Ascending aorta (tissue), 2 donors: ENCODE measurements around the gene ENPP6. TPM values are rescaled to one million over a fixed set of nuclear protein-coding genes. Genes with fewer than 3 reads are reported as not detected.

Experiments
- DNase-seq, 2 donors: peaks; one replicate each; pipeline ENCODE4 v3.0.0-alpha.2; 2019; ENCODE audit warnings: low spot score in 2 of 2
- H3K27ac ChIP-seq, 2 donors: fragments of 200-600 bp; sonication (generic); one replicate each; pipeline ENCODE4 v1.5.1; 2016 to 2017; ENCODE audit warnings: mild to moderate bottlenecking in 1 of 2
- H3K27me3 ChIP-seq: fragments of 200-600 bp; sonication (generic); one replicate; pipeline ENCODE4 v1.5.1; 2017
- H3K36me3 ChIP-seq, 2 donors: fragments of 200-600 bp; sonication (generic); one replicate each; pipeline ENCODE4 v1.5.1; 2016
- H3K4me1 ChIP-seq, 2 donors: fragments of 200-600 bp; sonication (generic); one replicate each; pipeline ENCODE4 v1.5.1; 2016 to 2017; ENCODE audit warnings: mild to moderate bottlenecking in 1 of 2
- H3K4me3 ChIP-seq, 2 donors: fragments of 200-600 bp; sonication (generic); one replicate each; pipeline ENCODE4 v1.5.1; 2016 to 2017; ENCODE audit warnings: mild to moderate bottlenecking in 1 of 2
- H3K9me3 ChIP-seq, 2 donors: fragments of 200-600 bp; sonication (generic); one replicate each; pipeline ENCODE4 v1.5.1; 2016
- CTCF ChIP-seq, 3 experiments: fragments of 200-600 bp in 2 of 3; fragments of 450-650 bp in 1 of 3; sonication (generic) in 2 of 3; IDR thresholded peaks; one replicate each; pipeline ENCODE4 v1.5.1; 2016 to 2019; ENCODE audit warnings: antibody characterized with exemption in 3 of 3, mild to moderate bottlenecking in 1 of 3, moderate library complexity in 1 of 3
- intact Hi-C: fragments of 100-400 bp; cut with DNase I; formaldehyde crosslinking; loops from one replicate; pipeline ENCODE4 v1.15.1; 2023
- total RNA-seq: library from RNA; depleted of rRNA; stranded (reverse); fragments of >200 nt; gene quantifications from one replicate; pipeline ENCODE4 v1.1.0, GENCODE V29; 2016

ENPP6 gene
- total RNA-seq, 1 donor from 2014 or later = not detected

GRCh38 chr4:184067931-184068554 lies 149.6 kb downstream of the ENPP6 start:
- intact Hi-C loops = no loop called here
- peaks cover 0 to 10% of the 10 kb centered on the region in 2 donors for H3K9me3 ChIP-seq
- no peaks in the 10 kb centered on the region for H3K4me1 ChIP-seq
- H3K27me3 ChIP-seq = no peaks in the 10 kb centered on the region
- no peak for TF ChIP-seq CTCF (IDR thresholded peaks at IDR 0.05)
- H3K36me3 ChIP-seq = no peaks in the 10 kb centered on the region
- DNase-seq = no peak
- H3K4me3 ChIP-seq = no peak overlapping the region
- H3K27ac ChIP-seq = no peak overlapping the region

DNA sequence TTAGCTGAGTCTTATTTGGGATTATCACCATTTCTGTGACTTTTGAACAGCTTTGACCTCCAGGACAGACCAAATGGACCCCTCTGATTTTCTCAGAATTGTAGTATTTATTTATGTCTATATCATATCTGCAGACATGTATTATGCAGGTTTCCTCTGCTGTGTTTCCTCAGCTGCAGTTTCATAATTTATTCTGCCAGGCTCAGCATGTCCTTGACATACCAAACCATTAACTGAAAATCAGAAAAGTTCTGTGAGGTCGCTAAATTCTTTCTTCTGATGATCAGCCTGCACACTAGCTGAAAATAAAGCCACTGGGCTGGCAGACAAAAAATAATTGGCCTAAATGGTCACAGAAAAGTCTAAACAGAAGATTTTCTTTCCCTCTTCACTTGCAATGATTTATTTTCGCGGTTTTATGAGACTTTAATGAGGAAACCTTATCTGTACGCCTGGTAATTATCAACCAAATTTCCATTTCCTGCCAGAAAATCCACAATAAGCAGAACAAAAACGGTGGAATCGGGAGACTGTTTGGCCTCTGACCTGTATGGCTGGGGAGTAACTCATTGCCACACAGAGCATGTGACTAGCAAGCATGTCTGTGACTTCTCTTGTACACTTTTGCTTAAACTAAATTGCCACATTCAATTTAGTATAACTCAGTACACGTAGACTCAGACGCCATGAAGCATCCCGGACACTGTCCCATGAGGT lies 150.9 kb downstream of the ENPP6 start:
- Histone ChIP-seq H3K4me1 (no peaks in the 10 kb centered on the region), H3K4me3 (no peak overlapping the region), H3K36me3 (no peaks in the 10 kb centered on the region), H3K9me3 (no peaks in the 10 kb centered on the region), H3K27ac (no peak overlapping the region), H3K27me3 (no peaks in the 10 kb centered on the region)
- no peak for TF ChIP-seq CTCF (IDR thresholded peaks at IDR 0.05)
- intact Hi-C loops = no loop called here
- no peak for DNase-seq

DNA sequence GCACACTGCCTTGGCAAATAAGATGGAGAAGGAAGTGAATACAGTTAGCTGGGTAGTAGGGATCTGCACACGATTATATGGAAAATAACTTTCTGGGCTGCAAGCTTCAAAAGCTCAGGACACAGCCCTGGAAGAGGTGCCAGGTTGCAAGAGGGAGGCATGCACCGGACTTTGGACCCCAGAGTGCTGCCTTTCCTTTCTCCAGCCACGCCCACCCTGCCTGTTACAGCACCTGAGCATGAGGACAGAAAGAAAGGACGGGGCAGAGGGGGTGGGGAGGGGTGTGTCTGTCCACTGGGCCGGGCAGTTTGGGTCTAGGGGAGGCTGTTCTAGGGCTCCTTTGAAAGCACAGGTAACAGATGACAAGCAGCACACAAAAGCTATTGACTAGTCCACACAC lies 152.8 kb downstream of the ENPP6 start:
- intact Hi-C loops = no loop called here
- no peak overlapping the region for H3K4me3 ChIP-seq

DNA sequence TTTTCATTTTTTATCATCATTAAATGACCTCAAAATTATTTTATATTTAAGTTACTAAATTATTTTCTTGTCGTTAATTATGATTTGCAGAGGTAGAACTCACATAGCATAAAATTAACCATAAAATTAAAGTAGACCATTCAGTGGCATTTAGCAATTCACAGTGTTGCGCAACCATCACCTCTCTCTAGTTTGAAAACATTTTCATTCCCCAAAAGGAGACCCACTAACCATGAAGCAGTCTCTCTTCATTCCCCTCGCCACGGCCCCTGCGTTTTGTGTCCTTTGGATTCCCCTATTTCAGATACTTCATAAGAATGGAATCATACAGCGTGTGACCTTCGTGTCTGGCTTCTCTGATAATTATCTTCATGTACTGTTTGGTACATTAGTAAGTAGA lies 154.9 kb downstream of the ENPP6 start:
- Histone ChIP-seq H3K36me3 (no peaks in the 10 kb centered on the region), H3K9me3 (no peaks in the 10 kb centered on the region), H3K4me1 (no peaks in the 10 kb centered on the region), H3K4me3 (no peak overlapping the region), H3K27ac (no peak overlapping the region), H3K27me3 (no peaks in the 10 kb centered on the region)
- DNase-seq = no peak
- no peak for TF ChIP-seq CTCF (IDR thresholded peaks at IDR 0.05)
- intact Hi-C loops = no loop called here

More for the DNA sequence above, 152.8 kb downstream of the ENPP6 start:
- Histone ChIP-seq H3K27ac (no peak overlapping the region), H3K9me3 (no peaks in the 10 kb centered on the region), H3K36me3 (no peaks in the 10 kb centered on the region), H3K4me1 (no peaks in the 10 kb centered on the region), H3K27me3 (no peaks in the 10 kb centered on the region)
- TF ChIP-seq CTCF (IDR thresholded peaks at IDR 0.05) = no peak
- no peak for DNase-seq

DNA sequence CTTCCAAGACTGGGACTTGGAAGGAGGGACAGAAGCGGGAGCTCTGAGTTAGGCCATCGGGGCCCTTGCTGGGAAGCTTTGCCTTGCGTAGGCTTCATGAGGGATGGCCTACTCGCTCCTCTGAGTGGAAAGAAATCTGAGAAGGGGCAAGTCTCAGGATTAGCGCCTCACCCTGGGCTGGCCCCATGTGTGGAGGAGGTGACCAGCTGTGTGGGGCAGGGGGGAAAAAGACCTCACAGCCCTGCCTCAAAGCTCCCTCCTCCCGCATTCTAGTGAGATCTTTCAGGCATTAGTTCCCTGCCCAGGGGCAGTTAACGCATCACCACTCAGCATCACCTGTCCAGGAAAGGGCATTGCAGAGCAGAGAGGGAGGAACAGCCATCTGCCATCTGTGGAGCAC lies 156.1 kb downstream of the ENPP6 start:
- Histone ChIP-seq H3K27me3 (no peaks in the 10 kb centered on the region), H3K4me1 (no peaks in the 10 kb centered on the region), H3K36me3 (no peaks in the 10 kb centered on the region), H3K4me3 (no peak overlapping the region), H3K27ac (no peak overlapping the region), H3K9me3 (no peaks in the 10 kb centered on the region)
- intact Hi-C loops = no loop called here
- no peak for DNase-seq
- TF ChIP-seq CTCF (IDR thresholded peaks at IDR 0.05) = no peak
